Fibroblast of mammary gland (primary cell): ENCODE measurements around the gene ROBO2.

Source experiments
- DNase-seq: peaks from one replicate; pipeline ENCODE4 v3.0.0-alpha.2; 2010; ENCODE audit warnings: low read depth
- H3K4me3 ChIP-seq: 2 replicates; pipeline ENCODE4 v1.5.1; 2011; ENCODE audit warnings: low read depth, mild to moderate bottlenecking, low read length, moderate library complexity; ENCODE audit not compliant: control insufficient read depth
- TF ChIP-seq, protein P1 (sequence below): conservative IDR thresholded peaks from 2 replicates; pipeline ENCODE4 v1.5.1; 2011; ENCODE audit warnings: low read depth, low read length, inconsistent platforms; ENCODE audit not compliant: control insufficient read depth, insufficient read depth

Gene ROBO2

DNA sequence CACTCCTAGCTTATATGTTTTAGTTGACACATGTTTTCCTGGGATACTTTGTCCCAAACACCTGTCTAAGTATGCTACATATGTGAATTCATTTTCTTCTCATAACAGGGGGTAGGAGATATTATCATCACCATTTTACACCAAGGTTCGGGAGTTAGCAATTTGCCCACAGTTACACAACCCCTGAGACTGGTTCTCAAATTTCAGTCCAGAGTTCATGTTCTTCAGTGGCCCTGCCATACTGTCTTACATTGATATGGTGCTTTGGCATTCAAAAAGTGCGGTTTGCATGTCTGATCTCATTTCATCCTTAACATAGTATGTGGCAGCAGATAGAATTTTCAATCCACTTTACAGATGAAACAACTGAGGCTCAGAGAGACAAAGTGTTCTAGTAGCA is 38.4 kb downstream of the ROBO2 start:
- TF ChIP-seq, protein P1, sequence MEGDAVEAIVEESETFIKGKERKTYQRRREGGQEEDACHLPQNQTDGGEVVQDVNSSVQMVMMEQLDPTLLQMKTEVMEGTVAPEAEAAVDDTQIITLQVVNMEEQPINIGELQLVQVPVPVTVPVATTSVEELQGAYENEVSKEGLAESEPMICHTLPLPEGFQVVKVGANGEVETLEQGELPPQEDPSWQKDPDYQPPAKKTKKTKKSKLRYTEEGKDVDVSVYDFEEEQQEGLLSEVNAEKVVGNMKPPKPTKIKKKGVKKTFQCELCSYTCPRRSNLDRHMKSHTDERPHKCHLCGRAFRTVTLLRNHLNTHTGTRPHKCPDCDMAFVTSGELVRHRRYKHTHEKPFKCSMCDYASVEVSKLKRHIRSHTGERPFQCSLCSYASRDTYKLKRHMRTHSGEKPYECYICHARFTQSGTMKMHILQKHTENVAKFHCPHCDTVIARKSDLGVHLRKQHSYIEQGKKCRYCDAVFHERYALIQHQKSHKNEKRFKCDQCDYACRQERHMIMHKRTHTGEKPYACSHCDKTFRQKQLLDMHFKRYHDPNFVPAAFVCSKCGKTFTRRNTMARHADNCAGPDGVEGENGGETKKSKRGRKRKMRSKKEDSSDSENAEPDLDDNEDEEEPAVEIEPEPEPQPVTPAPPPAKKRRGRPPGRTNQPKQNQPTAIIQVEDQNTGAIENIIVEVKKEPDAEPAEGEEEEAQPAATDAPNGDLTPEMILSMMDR = no peak
- H3K4me3 ChIP-seq = no peak overlapping the region
- no peak for DNase-seq

DNA sequence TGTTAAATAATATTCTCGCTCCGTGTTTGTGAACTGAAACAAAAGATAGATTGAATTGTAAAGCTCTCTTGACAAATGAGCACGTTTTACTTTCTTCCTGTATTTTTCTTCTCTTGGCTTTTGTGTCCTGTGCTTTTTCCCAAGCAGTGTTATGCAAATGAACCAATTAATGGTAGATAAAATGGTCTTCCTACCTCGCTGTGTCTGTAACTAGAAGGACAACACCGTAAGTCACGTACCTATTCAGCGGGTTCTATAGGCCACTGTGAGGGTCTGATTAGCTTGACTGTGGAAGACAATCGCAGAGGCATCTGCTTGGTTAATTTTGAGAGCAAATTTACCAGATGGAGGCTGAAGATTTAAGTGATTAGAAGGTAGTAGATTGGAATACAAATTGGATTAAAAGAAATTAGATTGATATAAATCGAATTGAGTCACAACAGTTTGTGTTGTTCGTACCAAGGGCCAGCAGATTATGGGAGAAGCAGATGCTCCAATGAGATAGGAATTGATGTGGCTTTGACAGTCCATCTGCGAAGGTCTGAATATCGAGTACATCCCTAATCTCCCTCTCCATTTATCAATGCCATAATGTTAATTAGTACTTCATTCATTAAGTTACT is 40.2 kb downstream of the ROBO2 start:
- no peak overlapping the region for H3K4me3 ChIP-seq
- DNase-seq = no peak
- TF ChIP-seq, protein P1 = no peak

- peak; percentile 2 for DNase-seq
- no peak overlapping the region for H3K4me3 ChIP-seq
- TF ChIP-seq, protein P1 = no peak
Observed at GRCh38 chr3:77081240-77081661, 41.4 kb downstream of the ROBO2 start.

GRCh38 chr3:77084511-77084910 is 44.6 kb downstream of the ROBO2 start:
- TF ChIP-seq, protein P1 = no peak
- no peak for DNase-seq
- H3K4me3 ChIP-seq = no peak overlapping the region

DNA sequence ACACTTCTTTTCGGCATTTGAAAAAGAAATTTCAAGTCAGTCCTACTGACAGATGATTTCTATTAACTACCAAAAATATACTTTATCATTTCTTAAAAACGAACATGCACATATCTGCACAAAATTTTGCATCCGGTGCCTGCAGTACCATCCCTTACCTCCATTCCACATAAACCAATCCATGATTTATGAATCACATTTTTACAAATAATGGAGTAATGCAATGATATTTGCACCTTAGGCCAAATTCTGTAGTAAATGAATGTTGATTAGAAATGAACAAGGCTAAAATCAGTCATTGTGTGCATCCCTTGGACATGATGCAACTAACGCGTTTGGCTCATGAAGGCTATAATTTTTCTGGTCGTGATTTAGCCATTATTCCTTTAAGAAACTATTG is 46.5 kb downstream of the ROBO2 start:
- DNase-seq = no peak
- H3K4me3 ChIP-seq = no peak overlapping the region
- TF ChIP-seq, protein P1 = no peak

- TF ChIP-seq, protein P1 = no peak
- DNase-seq = no peak
- no peak overlapping the region for H3K4me3 ChIP-seq
Observed at GRCh38 chr3:77091809-77092208, 51.9 kb downstream of the ROBO2 start.

DNA sequence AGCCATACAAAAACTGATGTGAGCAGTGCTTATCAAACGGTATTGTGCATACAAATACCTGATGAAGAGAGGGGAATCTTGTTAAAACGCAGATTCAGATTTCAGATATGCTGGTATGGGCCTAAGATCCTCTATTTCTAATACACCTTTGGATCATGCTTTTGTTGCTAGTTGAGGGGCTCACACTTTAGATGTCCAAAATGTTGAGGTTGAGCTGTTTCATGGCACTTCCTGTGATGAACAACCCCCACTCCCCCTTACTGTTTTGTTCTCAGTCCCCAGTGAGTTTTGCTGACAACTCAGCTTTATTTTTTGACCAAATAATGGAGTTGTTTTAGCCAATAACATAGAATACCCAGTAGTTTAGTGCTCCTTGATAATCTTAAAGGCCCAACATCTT is 53.2 kb downstream of the ROBO2 start:
- no peak overlapping the region for H3K4me3 ChIP-seq
- TF ChIP-seq, protein P1 = no peak
- DNase-seq = no peak
